GM23338 (cell line): ENCODE measurements around the gene MTLN. TPM values are rescaled to one million over a fixed set of nuclear protein-coding genes. Genes with fewer than 3 reads are reported as not detected.

Experiments used
- ATAC-seq: fragments of 200-7000 bp; cut with Tn5 transposase; 3 replicates; pipeline ENCODE4 v1.9.1; 2020
- DNase-seq: peaks from one replicate; pipeline ENCODE4 v3.0.0-alpha.2; 2015; ENCODE audit warnings: low spot score
- H2AFZ ChIP-seq: fragments of 200-600 bp; sonication (generic); 2 replicates; pipeline ENCODE4 v1.8.0; 2016; ENCODE audit warnings: antibody characterized with exemption, mild to moderate bottlenecking, moderate library complexity
- H3F3A ChIP-seq: fragments of 200-600 bp; sonication (generic); replicated peaks from 2 replicates; pipeline ENCODE4 v1.8.0; 2017; ENCODE audit warnings: antibody characterized with exemption, mixed run types, low read depth
- H3K27ac ChIP-seq: fragments of 200-600 bp; sonication (generic); 2 replicates; pipeline ENCODE4 v1.6.1; 2016; ENCODE audit warnings: low read depth
- H3K27me3 ChIP-seq: fragments of 200-600 bp; sonication (generic); 2 replicates; pipeline ENCODE4 v1.8.0; 2016; ENCODE audit warnings: mild to moderate bottlenecking, mixed run types, moderate library complexity; ENCODE audit not compliant: insufficient read depth
- H3K36me3 ChIP-seq: fragments of 200-600 bp; sonication (generic); 2 replicates; pipeline ENCODE4 v1.8.0; 2016; ENCODE audit warnings: mild to moderate bottlenecking; ENCODE audit not compliant: insufficient read depth
- H3K4me1 ChIP-seq: fragments of 200-600 bp; sonication (generic); 2 replicates; pipeline ENCODE4 v1.8.0; 2016; ENCODE audit warnings: mild to moderate bottlenecking, moderate library complexity; ENCODE audit not compliant: insufficient read depth
- H3K4me2 ChIP-seq: fragments of 200-600 bp; sonication (generic); 2 replicates; pipeline ENCODE4 v1.7.1; 2017; ENCODE audit warnings: mixed run types
- H3K4me3 ChIP-seq: fragments of 200-600 bp; sonication (generic); 2 replicates; pipeline ENCODE4 v1.6.1; 2016; ENCODE audit warnings: mixed run types
- H3K79me2 ChIP-seq: fragments of 200-600 bp; sonication (generic); replicated peaks from 2 replicates; pipeline ENCODE4 v1.8.0; 2017; ENCODE audit warnings: mild to moderate bottlenecking; ENCODE audit not compliant: insufficient read depth
- H3K9me2 ChIP-seq: fragments of 200-600 bp; sonication (generic); 2 replicates; pipeline ENCODE4 v1.8.0; 2017; ENCODE audit not compliant: insufficient read depth
- H4K20me1 ChIP-seq: fragments of 200-600 bp; sonication (generic); replicated peaks from 2 replicates; pipeline ENCODE4 v1.8.0; 2017; ENCODE audit warnings: mild to moderate bottlenecking; ENCODE audit not compliant: insufficient read depth
- H3K27ac Mint-ChIP-seq: 2 replicates; pipeline ENCODE4 v1.8.0; 2020; ENCODE audit warnings: inconsistent platforms, mild to moderate bottlenecking, moderate library complexity, mixed read lengths
- H3K27me3 Mint-ChIP-seq: 3 replicates; pipeline ENCODE4 v1.8.0; 2022; ENCODE audit warnings: low read depth, mild to moderate bottlenecking, moderate library complexity, mixed read lengths, inconsistent platforms; ENCODE audit not compliant: insufficient read depth, poor library complexity
- H3K36me3 Mint-ChIP-seq: 3 replicates; pipeline ENCODE4 v1.8.0; 2021; ENCODE audit warnings: low read depth, mild to moderate bottlenecking, inconsistent platforms, moderate library complexity, mixed read lengths
- H3K4me1 Mint-ChIP-seq: 3 replicates; pipeline ENCODE4 v1.8.0; 2020; ENCODE audit warnings: mild to moderate bottlenecking, inconsistent platforms, mixed read lengths
- H3K4me3 Mint-ChIP-seq: 3 replicates; pipeline ENCODE4 v1.8.0; 2021; ENCODE audit warnings: moderate library complexity, mild to moderate bottlenecking, inconsistent platforms, mixed read lengths
- H3K9me3 Mint-ChIP-seq: 3 replicates; pipeline ENCODE4 v1.8.0; 2020; ENCODE audit warnings: moderate library complexity, mild to moderate bottlenecking, inconsistent platforms, mixed read lengths
- CREB1 ChIP-seq: fragments of 250-450 bp; sonication (Bioruptor Pico); IDR thresholded peaks from 2 replicates; pipeline ENCODE4 v1.5.0; 2020; ENCODE audit warnings: low read depth, mild to moderate bottlenecking, moderate library complexity
- POLR2AphosphoS5 ChIP-seq: IDR thresholded peaks from 2 replicates; pipeline ENCODE4 v1.6.1; 2016; ENCODE audit warnings: antibody characterized with exemption, low read depth
- ZNF331 ChIP-seq: fragments of 250-450 bp; sonication (Bioruptor Pico); IDR thresholded peaks from 2 replicates; pipeline ENCODE4 v1.5.0; 2020; ENCODE audit warnings: low read depth, mild to moderate bottlenecking, moderate library complexity
- polyA plus RNA-seq: library from polyadenylated mRNA; unstranded; fragments of >200 nt; fragmentation: Nextera tagmentation; extraction: Ambion mirVana; gene quantifications from 2 replicates; pipeline ENCODE4 v1.2.1, GENCODE V29; 2016
- total RNA-seq: library from RNA; depleted of rRNA; stranded (reverse); fragments of >200 nt; shearing (Covaris generic); gene quantifications from 2 replicates; pipeline ENCODE4 v1.2.3, GENCODE V29; 2014
- TF ChIP-seq, protein P1 (sequence below): fragments of 250-450 bp; sonication (Bioruptor Pico); IDR thresholded peaks from 2 replicates; pipeline ENCODE4 v1.5.0; 2020; ENCODE audit warnings: mild to moderate bottlenecking, moderate library complexity
- TF ChIP-seq, protein P2 (sequence below), 2 experiments: fragments of 200-600 bp in 1 of 2; sonication (generic) in 1 of 2; conservative IDR thresholded peaks; 2 replicates each; pipeline versions ENCODE4 v1.5.1 to v1.6.1; 2016 to 2017; ENCODE audit warnings: antibody characterized with exemption in 2 of 2, low read depth in 2 of 2, mild to moderate bottlenecking in 2 of 2, moderate library complexity in 1 of 2

The MTLN gene
- total and polyA plus RNA-seq, 2 experiments from 2014 or later = 40.2 to 151 TPM

DNA sequence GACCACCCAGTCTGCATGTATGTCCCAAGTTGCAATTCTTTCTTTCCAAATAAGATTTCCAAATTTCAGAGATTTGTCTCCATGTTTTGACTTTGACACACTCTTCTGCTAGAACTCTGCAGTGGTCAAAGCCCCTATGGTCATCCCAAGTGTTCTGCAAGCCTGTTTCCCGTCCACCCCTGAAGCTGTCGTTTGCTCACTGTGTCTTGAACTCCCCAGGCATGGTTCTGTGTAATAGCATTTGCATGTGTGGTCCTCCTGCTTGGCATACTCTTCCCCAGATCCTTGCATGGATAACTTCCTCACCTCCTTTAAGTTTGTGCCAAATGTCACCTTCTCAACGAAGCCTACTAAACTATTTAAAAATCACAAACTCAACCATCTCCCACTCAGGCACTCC is 3.9 kb upstream of the MTLN start:
- H3K9me2 ChIP-seq = peaks cover 3% of the 10 kb centered on the region; the same call in 1 of the 2 replicates
- H3K9me3 Mint-ChIP-seq = peaks cover 49% of the 10 kb centered on the region
- no peaks in the 10 kb centered on the region; the same call in 1 of the 2 replicates for H3K79me2 ChIP-seq
- H4K20me1 ChIP-seq = no peaks in the 10 kb centered on the region
- H3K4me1 Mint-ChIP-seq = peaks cover 4% of the 10 kb centered on the region; the same call in 1 of the 3 replicates
- H3K4me1 ChIP-seq = peaks cover 4% of the 10 kb centered on the region; the same call in 1 of the 2 replicates
- peaks cover 18% of the 10 kb centered on the region for H3K36me3 Mint-ChIP-seq
- no peak overlapping the region for H3K4me3 Mint-ChIP-seq
- no peak overlapping the region for H3K4me2 ChIP-seq
- H3K4me3 ChIP-seq = no peak overlapping the region
- H3F3A ChIP-seq = no peaks in the 10 kb centered on the region
- no peak overlapping the region for H3K27ac Mint-ChIP-seq
- TF ChIP-seq POLR2AphosphoS5 (no peak), ZNF331 (CRISPR knock-in tag) (no peak), CREB1 (CRISPR knock-in tag) (no peak)
- TF ChIP-seq, protein P1, sequence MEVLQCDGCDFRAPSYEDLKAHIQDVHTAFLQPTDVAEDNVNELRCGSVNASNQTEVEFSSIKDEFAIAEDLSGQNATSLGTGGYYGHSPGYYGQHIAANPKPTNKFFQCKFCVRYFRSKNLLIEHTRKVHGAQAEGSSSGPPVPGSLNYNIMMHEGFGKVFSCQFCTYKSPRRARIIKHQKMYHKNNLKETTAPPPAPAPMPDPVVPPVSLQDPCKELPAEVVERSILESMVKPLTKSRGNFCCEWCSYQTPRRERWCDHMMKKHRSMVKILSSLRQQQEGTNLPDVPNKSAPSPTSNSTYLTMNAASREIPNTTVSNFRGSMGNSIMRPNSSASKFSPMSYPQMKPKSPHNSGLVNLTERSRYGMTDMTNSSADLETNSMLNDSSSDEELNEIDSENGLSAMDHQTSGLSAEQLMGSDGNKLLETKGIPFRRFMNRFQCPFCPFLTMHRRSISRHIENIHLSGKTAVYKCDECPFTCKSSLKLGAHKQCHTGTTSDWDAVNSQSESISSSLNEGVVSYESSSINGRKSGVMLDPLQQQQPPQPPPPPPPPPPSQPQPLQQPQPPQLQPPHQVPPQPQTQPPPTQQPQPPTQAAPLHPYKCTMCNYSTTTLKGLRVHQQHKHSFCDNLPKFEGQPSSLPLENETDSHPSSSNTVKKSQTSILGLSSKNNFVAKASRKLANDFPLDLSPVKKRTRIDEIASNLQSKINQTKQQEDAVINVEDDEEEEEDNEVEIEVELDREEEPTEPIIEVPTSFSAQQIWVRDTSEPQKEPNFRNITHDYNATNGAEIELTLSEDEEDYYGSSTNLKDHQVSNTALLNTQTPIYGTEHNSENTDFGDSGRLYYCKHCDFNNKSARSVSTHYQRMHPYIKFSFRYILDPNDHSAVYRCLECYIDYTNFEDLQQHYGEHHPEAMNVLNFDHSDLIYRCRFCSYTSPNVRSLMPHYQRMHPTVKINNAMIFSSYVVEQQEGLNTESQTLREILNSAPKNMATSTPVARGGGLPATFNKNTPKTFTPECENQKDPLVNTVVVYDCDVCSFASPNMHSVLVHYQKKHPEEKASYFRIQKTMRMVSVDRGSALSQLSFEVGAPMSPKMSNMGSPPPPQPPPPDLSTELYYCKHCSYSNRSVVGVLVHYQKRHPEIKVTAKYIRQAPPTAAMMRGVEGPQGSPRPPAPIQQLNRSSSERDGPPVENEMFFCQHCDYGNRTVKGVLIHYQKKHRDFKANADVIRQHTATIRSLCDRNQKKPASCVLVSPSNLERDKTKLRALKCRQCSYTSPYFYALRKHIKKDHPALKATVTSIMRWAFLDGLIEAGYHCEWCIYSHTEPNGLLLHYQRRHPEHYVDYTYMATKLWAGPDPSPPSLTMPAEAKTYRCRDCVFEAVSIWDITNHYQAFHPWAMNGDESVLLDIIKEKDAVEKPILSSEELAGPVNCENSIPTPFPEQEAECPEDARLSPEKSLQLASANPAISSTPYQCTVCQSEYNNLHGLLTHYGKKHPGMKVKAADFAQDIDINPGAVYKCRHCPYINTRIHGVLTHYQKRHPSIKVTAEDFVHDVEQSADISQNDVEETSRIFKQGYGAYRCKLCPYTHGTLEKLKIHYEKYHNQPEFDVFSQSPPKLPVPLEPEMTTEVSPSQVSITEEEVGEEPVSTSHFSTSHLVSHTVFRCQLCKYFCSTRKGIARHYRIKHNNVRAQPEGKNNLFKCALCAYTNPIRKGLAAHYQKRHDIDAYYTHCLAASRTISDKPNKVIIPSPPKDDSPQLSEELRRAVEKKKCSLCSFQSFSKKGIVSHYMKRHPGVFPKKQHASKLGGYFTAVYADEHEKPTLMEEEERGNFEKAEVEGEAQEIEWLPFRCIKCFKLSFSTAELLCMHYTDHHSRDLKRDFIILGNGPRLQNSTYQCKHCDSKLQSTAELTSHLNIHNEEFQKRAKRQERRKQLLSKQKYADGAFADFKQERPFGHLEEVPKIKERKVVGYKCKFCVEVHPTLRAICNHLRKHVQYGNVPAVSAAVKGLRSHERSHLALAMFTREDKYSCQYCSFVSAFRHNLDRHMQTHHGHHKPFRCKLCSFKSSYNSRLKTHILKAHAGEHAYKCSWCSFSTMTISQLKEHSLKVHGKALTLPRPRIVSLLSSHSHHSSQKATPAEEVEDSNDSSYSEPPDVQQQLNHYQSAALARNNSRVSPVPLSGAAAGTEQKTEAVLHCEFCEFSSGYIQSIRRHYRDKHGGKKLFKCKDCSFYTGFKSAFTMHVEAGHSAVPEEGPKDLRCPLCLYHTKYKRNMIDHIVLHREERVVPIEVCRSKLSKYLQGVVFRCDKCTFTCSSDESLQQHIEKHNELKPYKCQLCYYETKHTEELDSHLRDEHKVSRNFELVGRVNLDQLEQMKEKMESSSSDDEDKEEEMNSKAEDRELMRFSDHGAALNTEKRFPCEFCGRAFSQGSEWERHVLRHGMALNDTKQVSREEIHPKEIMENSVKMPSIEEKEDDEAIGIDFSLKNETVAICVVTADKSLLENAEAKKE = no peak
- TF ChIP-seq, protein P2, sequence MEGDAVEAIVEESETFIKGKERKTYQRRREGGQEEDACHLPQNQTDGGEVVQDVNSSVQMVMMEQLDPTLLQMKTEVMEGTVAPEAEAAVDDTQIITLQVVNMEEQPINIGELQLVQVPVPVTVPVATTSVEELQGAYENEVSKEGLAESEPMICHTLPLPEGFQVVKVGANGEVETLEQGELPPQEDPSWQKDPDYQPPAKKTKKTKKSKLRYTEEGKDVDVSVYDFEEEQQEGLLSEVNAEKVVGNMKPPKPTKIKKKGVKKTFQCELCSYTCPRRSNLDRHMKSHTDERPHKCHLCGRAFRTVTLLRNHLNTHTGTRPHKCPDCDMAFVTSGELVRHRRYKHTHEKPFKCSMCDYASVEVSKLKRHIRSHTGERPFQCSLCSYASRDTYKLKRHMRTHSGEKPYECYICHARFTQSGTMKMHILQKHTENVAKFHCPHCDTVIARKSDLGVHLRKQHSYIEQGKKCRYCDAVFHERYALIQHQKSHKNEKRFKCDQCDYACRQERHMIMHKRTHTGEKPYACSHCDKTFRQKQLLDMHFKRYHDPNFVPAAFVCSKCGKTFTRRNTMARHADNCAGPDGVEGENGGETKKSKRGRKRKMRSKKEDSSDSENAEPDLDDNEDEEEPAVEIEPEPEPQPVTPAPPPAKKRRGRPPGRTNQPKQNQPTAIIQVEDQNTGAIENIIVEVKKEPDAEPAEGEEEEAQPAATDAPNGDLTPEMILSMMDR (conservative IDR thresholded peaks at IDR 0.05; ENCODE audit: low read depth in 2 of 2) = no peak
- H3K27me3 ChIP-seq = no peaks in the 10 kb centered on the region
- no peak overlapping the region for H3K27ac ChIP-seq
- peaks cover 9% of the 10 kb centered on the region for H3K27me3 Mint-ChIP-seq
- no peak for DNase-seq
- ATAC-seq = no peak
- no peak overlapping the region for H2AFZ ChIP-seq
- no peaks in the 10 kb centered on the region for H3K36me3 ChIP-seq
